NCI-H1694 treated with DMSO at 0.1 percent for 48 hours (cell line): ENCODE measurements around the gene RELN.

Source experiments
- DNase-seq: peaks from one replicate; lab custom pipeline; 2025; lab: John Stamatoyannopoulos, UW

Gene RELN

GRCh38 chr7:103632005-103632639 is 357.3 kb downstream of the RELN start:
- DNase-seq = no peak

GRCh38 chr7:103630318-103630717 is 359.1 kb downstream of the RELN start:
- no peak for DNase-seq

GRCh38 chr7:103628742-103629141 is 360.7 kb downstream of the RELN start:
- no peak for DNase-seq

GRCh38 chr7:103626776-103627175 is 362.7 kb downstream of the RELN start:
- DNase-seq = no peak

- no peak for DNase-seq
These were observed 367.2 kb downstream of the RELN start for GRCh38 chr7:103622274-103622673.

GRCh38 chr7:103613655-103614642 is 375.5 kb downstream of the RELN start:
- no peak for DNase-seq

GRCh38 chr7:103609778-103610177 is 379.7 kb downstream of the RELN start:
- no peak for DNase-seq

- no peak for DNase-seq
These were observed 383.8 kb downstream of the RELN start for GRCh38 chr7:103605640-103606039.

- no peak for DNase-seq
These were observed 391.0 kb downstream of the RELN start for GRCh38 chr7:103598326-103598905.

- DNase-seq = no peak
These were observed 391.9 kb downstream of the RELN start for GRCh38 chr7:103597606-103598005.

GRCh38 chr7:103594186-103594585 is 395.3 kb downstream of the RELN start:
- no peak for DNase-seq

GRCh38 chr7:103593691-103594090 is 395.8 kb downstream of the RELN start:
- DNase-seq = no peak

GRCh38 chr7:103592844-103593243 is 396.6 kb downstream of the RELN start:
- no peak for DNase-seq

- no peak for DNase-seq
These were observed 397.3 kb downstream of the RELN start for GRCh38 chr7:103592187-103592586.

- DNase-seq = no peak
These were observed 409.4 kb downstream of the RELN start for GRCh38 chr7:103580031-103580430.

- no peak for DNase-seq
These were observed 412.4 kb downstream of the RELN start for GRCh38 chr7:103577059-103577458.

GRCh38 chr7:103576641-103577040 is 412.8 kb downstream of the RELN start:
- no peak for DNase-seq

GRCh38 chr7:103574576-103574975 is 414.9 kb downstream of the RELN start:
- DNase-seq = peak; percentile 58

- DNase-seq = peak; percentile 78
These were observed 415.9 kb downstream of the RELN start for GRCh38 chr7:103573479-103574058.

GRCh38 chr7:103571586-103571985 is 417.9 kb downstream of the RELN start:
- DNase-seq = no peak

GRCh38 chr7:103569621-103570305 is 419.7 kb downstream of the RELN start:
- no peak for DNase-seq

- DNase-seq = no peak
These were observed 425.0 kb downstream of the RELN start for GRCh38 chr7:103564416-103564815.
